Fibroblast of lung (primary cell): Measurements from ENCODE around the gene FGA. TPM values are rescaled to one million over a fixed set of nuclear protein-coding genes. Genes with fewer than 3 reads are reported as not detected.
"Not testable (repeated sequence)": the region's sequence is repeated elsewhere in the genome, so short reads cannot be mapped to it uniquely, and the experiment has no call there.

ENCODE experiments used
- DNase-seq, 2 donors: peaks; one replicate each; pipeline versions ENCODE4 v3.0.0 to v3.0.0-alpha.2; 2010; ENCODE audit warnings: low read depth in 2 of 2
- H2AFZ ChIP-seq: 2 replicates; pipeline ENCODE4 v1.5.1; 2012; ENCODE audit warnings: low read length, control low read depth, inconsistent platforms
- H3K27ac ChIP-seq: 2 replicates; pipeline ENCODE4 v1.5.1; 2011; ENCODE audit warnings: low read length, control low read depth; ENCODE audit not compliant: insufficient read depth
- H3K27me3 ChIP-seq: 2 replicates; pipeline ENCODE4 v1.5.1; 2011; ENCODE audit warnings: mild to moderate bottlenecking, low read length; ENCODE audit not compliant: control insufficient read depth, insufficient read depth
- H3K36me3 ChIP-seq: 2 replicates; pipeline ENCODE4 v1.5.1; 2011; ENCODE audit warnings: low read length; ENCODE audit not compliant: control insufficient read depth, insufficient read depth
- H3K4me1 ChIP-seq: 2 replicates; pipeline ENCODE4 v1.5.1; 2011; ENCODE audit warnings: low read length; ENCODE audit not compliant: control insufficient read depth, insufficient read depth; ENCODE audit errors: extremely low read depth
- H3K4me2 ChIP-seq: 2 replicates; pipeline ENCODE4 v1.5.1; 2011; ENCODE audit warnings: low read length, control low read depth; ENCODE audit not compliant: insufficient read depth; ENCODE audit errors: extremely low read depth
- H3K4me3 ChIP-seq, 4 experiments: fragments of 200-600 bp in 1 of 4; sonication (generic) in 1 of 4; replicated peaks in 1 of 4; 2 replicates each; pipeline ENCODE4 v1.5.1; 2011 to 2016; ENCODE audit warnings: low read length in 4 of 4, low read depth in 3 of 4, mild to moderate bottlenecking in 3 of 4, control low read depth in 2 of 4, inconsistent platforms in 1 of 4, mixed read lengths in 1 of 4; ENCODE audit not compliant: insufficient read depth in 1 of 4; ENCODE audit errors: control extremely low read depth in 1 of 4
- H3K79me2 ChIP-seq: 2 replicates; pipeline ENCODE4 v1.5.1; 2012; ENCODE audit warnings: mild to moderate bottlenecking, low read length, inconsistent platforms; ENCODE audit not compliant: control insufficient read depth, insufficient read depth
- H3K9ac ChIP-seq: 2 replicates; pipeline ENCODE4 v1.5.1; 2011; ENCODE audit warnings: mild to moderate bottlenecking, low read length, control low read depth; ENCODE audit not compliant: insufficient read depth
- H3K9me3 ChIP-seq: 2 replicates; pipeline ENCODE4 v1.5.1; 2012; ENCODE audit warnings: low read depth, low read length; ENCODE audit not compliant: control insufficient read depth, insufficient read depth
- H4K20me1 ChIP-seq: 2 replicates; pipeline ENCODE4 v1.5.1; 2011; ENCODE audit warnings: low read length; ENCODE audit not compliant: control insufficient read depth, insufficient read depth; ENCODE audit errors: extremely low read depth
- CTCF ChIP-seq, 2 donors: IDR thresholded peaks in 1 of 2; conservative IDR thresholded peaks in 1 of 2; 1 replicate in 1 of 2; 2 replicates in 1 of 2; pipeline ENCODE4 v1.5.1; 2011 to 2012; ENCODE audit warnings: low read length in 2 of 2, control low read depth in 1 of 2, inconsistent platforms in 1 of 2, low read depth in 1 of 2, mild to moderate bottlenecking in 1 of 2
- EZH2 ChIP-seq: IDR thresholded peaks from 2 replicates; pipeline ENCODE4 v1.5.1; 2012; ENCODE audit warnings: low read length, control low read depth, mild to moderate bottlenecking; ENCODE audit errors: missing control alignments
- polyA plus RNA-seq, 2 donors: library from polyadenylated mRNA; depleted of rRNA in 1 of 2; stranded (reverse) in 1 of 2; unstranded in 1 of 2; fragments of >200 nt; gene quantifications; 2 replicates each; pipeline ENCODE4 v1.2.1, GENCODE V29; 2011 to 2012; ENCODE audit warnings: missing spikeins in 1 of 2
- total RNA-seq: library from RNA; depleted of rRNA; stranded (reverse); fragments of >200 nt; gene quantifications from 2 replicates; pipeline ENCODE4 v1.2.1, GENCODE V29; 2014

Gene FGA
- total and polyA plus RNA-seq, 2 donors (not counting 1 experiment from before 2014, with no cell fraction given) = not detected

DNA sequence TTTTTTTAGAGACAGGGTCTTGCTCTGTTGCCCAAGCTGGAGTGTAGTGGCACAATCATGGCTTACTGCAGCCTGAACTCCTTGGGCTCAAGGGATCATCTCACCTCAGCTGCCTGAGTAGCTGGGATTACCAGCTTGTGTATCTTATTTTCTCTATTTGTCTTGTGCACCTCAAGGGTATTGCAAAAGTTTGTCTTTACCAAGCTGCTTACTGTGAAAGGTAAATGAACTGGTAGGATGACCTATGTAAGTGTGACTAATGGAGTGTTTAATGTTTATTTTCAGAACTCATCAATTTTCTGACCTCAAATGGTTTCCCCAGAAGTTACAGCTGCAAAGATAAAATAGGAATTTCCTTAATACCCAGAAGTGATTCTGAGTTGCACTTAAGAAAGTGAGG, 5.3 kb upstream of the FGA start:
- no peaks in the 10 kb centered on the region for H3K79me2 ChIP-seq
- TF ChIP-seq EZH2 = no peak
- TF ChIP-seq CTCF (conservative IDR thresholded peaks at IDR 0.05 in 1 of 2, IDR thresholded peaks at IDR 0.05 in 1 of 2; ENCODE audit: low read depth in 1 of 2, low read length in 2 of 2) = no peak
- no peaks in the 10 kb centered on the region for H3K36me3 ChIP-seq
- H3K9ac ChIP-seq = no peak overlapping the region
- no peaks in the 10 kb centered on the region for H3K9me3 ChIP-seq
- H3K27ac ChIP-seq = no peak overlapping the region
- H3K27me3 ChIP-seq = no peaks in the 10 kb centered on the region
- no peak overlapping the region for H2AFZ ChIP-seq
- peak; percentile 28 to 84 for DNase-seq
- H3K4me3 ChIP-seq = no peak overlapping the region
- no peak overlapping the region for H3K4me2 ChIP-seq
- no peaks in the 10 kb centered on the region for H3K4me1 ChIP-seq
- H4K20me1 ChIP-seq = no peaks in the 10 kb centered on the region

DNA sequence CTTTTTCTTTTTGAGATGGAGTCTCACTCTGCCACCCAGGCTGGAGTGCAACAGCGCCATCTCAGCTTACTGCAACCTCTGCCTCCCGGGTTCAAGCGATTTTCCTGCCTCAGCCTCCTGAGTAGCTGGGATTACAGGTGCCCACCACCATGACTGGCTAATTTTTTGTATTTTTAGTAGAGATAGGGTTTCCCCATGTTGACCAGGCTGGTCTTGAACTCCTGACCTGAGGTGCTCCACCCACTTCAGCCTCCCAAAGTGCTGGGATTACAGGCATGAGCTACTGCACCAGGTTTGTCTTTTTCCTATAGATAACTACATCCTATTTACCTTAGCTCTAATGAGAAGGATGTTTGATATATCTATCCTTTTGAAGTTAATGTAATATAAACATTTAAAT, 3.8 kb upstream of the FGA start:
- H4K20me1 ChIP-seq, H3K9ac ChIP-seq, H3K4me1 ChIP-seq, H3K27ac ChIP-seq, H3K27me3 ChIP-seq, H2AFZ ChIP-seq, H3K36me3 ChIP-seq, H3K9me3 ChIP-seq, H3K4me3 ChIP-seq, H3K79me2 ChIP-seq, H3K4me2 ChIP-seq, DNase-seq: not testable (repeated sequence)

DNA sequence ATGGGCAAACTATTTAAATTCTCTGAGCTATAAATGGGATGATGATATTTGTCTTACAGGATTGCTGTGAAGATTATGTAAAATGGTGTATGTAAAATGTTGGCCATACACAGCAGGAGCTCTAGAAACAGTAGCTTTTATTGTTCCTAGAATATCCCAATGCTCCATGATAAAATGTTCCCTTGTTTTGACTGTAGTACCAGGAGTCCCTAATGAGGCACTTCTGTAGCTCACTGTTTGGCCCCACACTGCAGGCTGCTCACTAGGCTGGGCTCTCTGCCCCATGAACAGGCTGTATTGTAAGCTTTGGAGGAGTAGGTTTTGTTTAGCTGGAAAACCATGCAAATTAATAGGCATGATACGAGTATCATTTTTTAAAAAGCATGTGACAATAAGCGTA, 3.3 kb upstream of the FGA start:
- TF ChIP-seq EZH2 (no peak), CTCF (conservative IDR thresholded peaks at IDR 0.05 in 1 of 2, IDR thresholded peaks at IDR 0.05 in 1 of 2; ENCODE audit: low read depth in 1 of 2, low read length in 2 of 2) (no peak)
- Histone ChIP-seq H3K9me3 (no peaks in the 10 kb centered on the region), H4K20me1 (no peaks in the 10 kb centered on the region), H3K79me2 (no peaks in the 10 kb centered on the region), H3K27ac (no peak overlapping the region), H3K4me2 (no peak overlapping the region), H2AFZ (no peak overlapping the region), H3K4me1 (no peaks in the 10 kb centered on the region), H3K4me3 (no peak overlapping the region), H3K9ac (no peak overlapping the region), H3K36me3 (no peaks in the 10 kb centered on the region), H3K27me3 (no peaks in the 10 kb centered on the region)
- DNase-seq = no peak
